DMS53 (cell line): ENCODE results near the gene SYNRG.

ENCODE experiments used
- DNase-seq: peaks from one replicate; lab custom pipeline; 2025; lab: John Stamatoyannopoulos, UW

Gene SYNRG

GRCh38 chr17:37476431-37477120 lies 132.6 kb downstream of the SYNRG start:
- DNase-seq = peak; percentile 22

DNA sequence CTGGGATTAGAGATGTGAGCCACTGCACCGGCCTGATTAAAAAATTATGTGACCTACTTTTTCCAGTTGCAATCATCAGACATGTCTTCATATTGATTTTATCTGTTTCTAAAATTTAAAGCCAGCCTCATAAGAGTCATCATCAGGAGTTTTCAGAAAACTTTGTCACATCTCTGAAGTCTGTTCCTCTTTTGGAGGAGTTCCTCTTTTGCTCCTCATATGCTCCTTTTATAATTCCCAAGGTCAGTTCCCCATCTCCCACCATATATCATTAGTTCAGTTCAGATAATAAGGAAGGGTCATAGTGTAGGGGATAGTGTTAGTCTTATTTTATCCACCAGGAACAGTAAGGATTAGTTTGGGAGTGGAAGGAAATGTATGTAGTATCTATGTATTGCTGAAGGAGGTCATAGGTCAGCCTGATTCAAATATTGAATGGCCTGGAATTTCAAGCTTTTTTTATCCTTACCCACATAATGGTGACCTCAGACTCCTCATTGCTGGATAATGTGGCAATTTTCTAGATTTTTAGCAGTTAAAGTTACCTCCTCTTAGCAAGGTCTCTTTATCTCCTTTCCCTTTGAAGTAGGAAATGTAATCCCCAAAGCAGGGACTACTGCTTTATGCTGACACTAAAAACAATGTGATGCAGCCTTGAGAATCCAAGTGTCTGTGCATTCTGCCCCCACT lies 133.3 kb downstream of the SYNRG start:
- DNase-seq = no peak

DNA sequence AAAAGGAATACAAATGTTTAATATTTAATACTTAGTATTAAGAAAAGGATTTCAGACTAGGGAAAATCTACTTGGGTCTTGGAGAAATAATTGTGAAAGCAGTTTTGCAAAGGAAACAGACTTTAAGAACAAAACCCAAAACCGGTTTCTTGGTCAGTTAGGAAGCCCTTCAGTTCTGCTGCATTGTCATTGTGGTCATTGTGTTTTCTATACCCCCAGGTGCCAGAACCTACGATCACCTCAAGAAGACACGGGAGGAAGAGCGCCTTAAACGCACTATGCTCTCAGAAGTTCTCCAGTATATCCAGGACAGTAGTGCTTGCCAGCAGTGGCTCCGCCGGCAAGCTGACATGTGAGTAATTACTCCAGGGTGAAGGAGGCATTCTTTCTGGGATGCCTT lies 139.0 kb downstream of the SYNRG start:
- DNase-seq = no peak

DNA sequence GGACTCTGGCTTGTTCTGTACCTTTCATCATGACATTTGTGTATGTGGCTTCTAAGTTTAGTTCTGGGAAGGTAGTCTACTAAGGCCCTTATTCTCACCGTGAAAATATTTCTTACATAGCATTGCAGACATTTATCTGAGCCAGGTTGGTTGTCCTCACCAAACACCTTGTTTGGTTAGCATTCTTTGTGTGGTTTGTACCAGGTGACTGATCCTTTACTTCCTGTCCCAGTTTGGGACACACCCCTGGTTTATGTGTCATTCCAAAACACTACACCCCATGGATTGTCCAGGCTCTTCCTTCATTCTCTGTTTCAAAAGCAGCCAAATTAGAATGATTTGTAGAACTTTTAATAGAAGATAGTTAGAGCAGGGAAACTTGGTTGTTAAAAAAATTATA lies 142.7 kb downstream of the SYNRG start:
- DNase-seq = peak; percentile 16

- DNase-seq = no peak
Observed at GRCh38 chr17:37465069-37465616, 144.1 kb downstream of the SYNRG start.
